ENCODE results near the gene GRIN1. TPM values are rescaled to one million over a fixed set of nuclear protein-coding genes. Genes with fewer than 3 reads are reported as not detected.

The GRIN1 gene
- total RNA-seq, 4 donors from 2014 or later, result 0.14 TPM; not detected in 3

DNA sequence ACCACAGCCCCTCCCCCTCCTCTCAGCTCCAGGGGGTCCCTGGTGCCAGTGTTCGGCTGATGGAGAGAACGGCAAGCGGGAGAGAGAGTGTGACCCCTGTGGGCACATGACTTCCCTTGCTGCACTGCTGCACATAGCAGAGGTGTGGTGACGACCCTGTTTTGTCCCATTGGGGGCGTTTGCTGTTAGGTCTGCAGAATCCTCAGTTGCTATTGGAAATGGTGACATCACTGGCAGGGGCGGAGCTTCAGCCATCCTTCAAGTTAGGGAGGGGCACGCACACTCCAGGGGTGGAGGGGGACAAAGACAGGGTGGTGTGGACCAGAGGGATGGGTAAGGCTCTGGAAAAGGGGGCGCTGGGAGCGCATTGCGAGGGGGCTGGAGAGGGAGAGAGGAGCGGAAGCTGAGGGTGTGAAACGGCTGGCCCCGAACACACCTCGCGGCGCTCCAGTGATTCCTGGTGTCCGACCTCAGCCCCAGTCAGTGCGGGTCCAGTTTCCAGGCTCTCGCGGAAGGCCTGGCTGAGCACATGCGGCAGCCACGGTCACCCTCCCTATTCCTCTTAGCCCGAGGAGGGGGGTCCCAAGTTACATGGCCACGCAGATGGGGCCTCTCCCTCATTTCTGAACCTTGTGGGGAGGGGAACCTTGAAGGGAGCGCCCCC lies 764 bp upstream of the GRIN1 start:
- Histone ChIP-seq H3K4me1 (peaks cover 0 to 4% (median 0%) of the 10 kb centered on the region in 4 donors), H3K27me3 (peaks cover 97% of the 10 kb centered on the region), H3K36me3 (no peaks in the 10 kb centered on the region), H3K9me3 (no peaks in the 10 kb centered on the region), H3K4me3 (no peak overlapping the region), H3K27ac (no peak overlapping the region)
- no peak for DNase-seq
- 23% methylated on average over 24 of the region's 25 CpGs; no CpG with 5 or more reads in 1 of the 2 donors for WGBS, 2 donors (ENCODE audit: low coverage in 1 of 2)
- in situ Hi-C loops (cut with MboI; ENCODE audit: low pct_ligation_motif_present in 1 of 4, low pct_unique_long_range_greater_than_20kb in 1 of 4, low sequenced_read_pairs in 3 of 4), result no loop called here
- intact Hi-C loops (cut with DNase I; ENCODE audit: low total_unique reads), result no loop called here
- no peak for TF ChIP-seq CTCF (IDR thresholded peaks at IDR 0.05)
- no peak for TF ChIP-seq POLR2A (IDR thresholded peaks at IDR 0.05)
- TF ChIP-seq POLR2AphosphoS5 (IDR thresholded peaks at IDR 0.05), result no peak
- TF ChIP-seq EP300 (IDR thresholded peaks at IDR 0.05; ENCODE audit: low read depth), result no peak

GRCh38 chr9:137139468-137140150 lies 655 bp downstream of the GRIN1 start:
- in situ Hi-C loops (cut with MboI; ENCODE audit: low pct_ligation_motif_present in 1 of 4, low pct_unique_long_range_greater_than_20kb in 1 of 4, low sequenced_read_pairs in 3 of 4), result no loop called here
- no peak for TF ChIP-seq POLR2A (IDR thresholded peaks at IDR 0.05)
- TF ChIP-seq POLR2AphosphoS5 (IDR thresholded peaks at IDR 0.05), result no peak
- no peak for TF ChIP-seq CTCF (IDR thresholded peaks at IDR 0.05)
- no peak for TF ChIP-seq EP300 (IDR thresholded peaks at IDR 0.05; ENCODE audit: low read depth)
- intact Hi-C loops (cut with DNase I; ENCODE audit: low total_unique reads), result no loop called here
- Histone ChIP-seq H3K27ac (no peak overlapping the region), H3K9me3 (no peaks in the 10 kb centered on the region), H3K4me1 (peaks cover 0 to 4% (median 0%) of the 10 kb centered on the region in 4 donors), H3K27me3 (peaks cover 97% of the 10 kb centered on the region), H3K36me3 (no peaks in the 10 kb centered on the region), H3K4me3 (no peak overlapping the region)
- WGBS, 2 donors (ENCODE audit: low coverage in 1 of 2), result 55 to 80% methylated on average over 1 to 22 of the region's 37 CpGs
- DNase-seq, result no peak

GRCh38 chr9:137140151-137141012 lies 1.4 kb downstream of the GRIN1 start:
- Histone ChIP-seq H3K27ac (no peak overlapping the region), H3K4me1 (peaks cover 0 to 4% (median 0%) of the 10 kb centered on the region in 4 donors), H3K27me3 (peaks cover 90% of the 10 kb centered on the region), H3K36me3 (no peaks in the 10 kb centered on the region), H3K9me3 (no peaks in the 10 kb centered on the region), H3K4me3 (no peak overlapping the region)
- DNase-seq, result no peak
- no peak for TF ChIP-seq CTCF (IDR thresholded peaks at IDR 0.05)
- TF ChIP-seq POLR2A (IDR thresholded peaks at IDR 0.05), result no peak
- no peak for TF ChIP-seq POLR2AphosphoS5 (IDR thresholded peaks at IDR 0.05)
- no peak for TF ChIP-seq EP300 (IDR thresholded peaks at IDR 0.05; ENCODE audit: low read depth)
- in situ Hi-C loops (cut with MboI; ENCODE audit: low pct_ligation_motif_present in 1 of 4, low pct_unique_long_range_greater_than_20kb in 1 of 4, low sequenced_read_pairs in 3 of 4), result no loop called here
- intact Hi-C loops (cut with DNase I; ENCODE audit: low total_unique reads), result no loop called here
- 55% methylated on average over 26 of the region's 26 CpGs; no CpG with 5 or more reads in 1 of the 2 donors for WGBS, 2 donors (ENCODE audit: low coverage in 1 of 2)
